NT2/D1 (cell line): ENCODE data around the gene LFNG.

Experiments
- SUZ12 ChIP-seq: IDR thresholded peaks from 2 replicates; pipeline ENCODE4 v1.6.1; 2011; ENCODE audit not compliant: insufficient read length, insufficient read depth; ENCODE audit errors: extremely low read depth
- YY1 ChIP-seq: IDR thresholded peaks from 2 replicates; pipeline ENCODE4 v1.6.1; 2011; ENCODE audit not compliant: insufficient read length, insufficient read depth
- ZNF274 ChIP-seq: IDR thresholded peaks from 2 replicates; pipeline ENCODE4 v1.6.1; 2011; ENCODE audit warnings: mild to moderate bottlenecking, low read depth, low read length

DNA sequence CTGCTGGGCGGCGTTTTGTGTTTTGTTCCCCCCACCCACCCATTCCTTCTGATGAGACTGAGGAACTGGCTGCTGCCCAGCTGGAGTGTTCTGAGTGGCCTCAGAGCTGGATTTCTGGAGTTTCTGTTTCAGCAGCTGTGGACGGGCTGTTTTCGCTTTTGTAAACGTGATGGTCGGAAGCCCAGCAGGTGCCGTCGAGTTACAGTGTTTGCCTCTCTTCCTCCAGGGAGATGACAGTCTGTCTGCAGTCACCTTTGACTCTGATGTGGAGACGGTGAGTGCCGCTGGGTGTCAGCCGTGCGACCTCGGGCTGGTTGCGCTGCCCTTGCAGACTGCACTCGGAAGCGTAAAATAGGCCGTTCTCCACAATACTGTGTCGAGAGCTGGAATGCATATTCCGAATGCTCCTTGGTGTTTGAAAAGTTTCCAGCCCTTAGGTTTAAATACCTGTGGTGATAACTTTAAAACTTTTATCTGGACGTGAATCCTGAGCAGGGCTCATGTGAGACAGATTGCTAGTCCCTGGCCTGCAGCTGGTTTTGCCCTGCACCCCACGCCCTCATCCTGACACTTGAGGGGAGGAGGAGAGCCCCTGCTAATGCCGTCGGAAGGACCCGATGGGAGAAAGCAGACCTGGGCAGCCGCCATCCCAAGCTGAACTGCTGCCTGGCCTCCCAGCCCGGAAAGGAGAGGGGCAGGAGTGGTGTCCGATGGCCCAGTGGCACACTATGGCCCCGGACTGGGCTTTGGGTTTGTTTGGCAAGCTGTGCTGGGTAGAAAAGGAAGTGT, 47.5 kb downstream of the LFNG start:
- TF ChIP-seq ZNF274 (no peak), SUZ12 (no peak), YY1 (no peak)
